Measurements from ENCODE around the gene NFX1.
"Not testable (repeated sequence)": the region's sequence is repeated elsewhere in the genome, so short reads cannot be mapped to it uniquely, and the experiment has no call there.

Gene NFX1

DNA sequence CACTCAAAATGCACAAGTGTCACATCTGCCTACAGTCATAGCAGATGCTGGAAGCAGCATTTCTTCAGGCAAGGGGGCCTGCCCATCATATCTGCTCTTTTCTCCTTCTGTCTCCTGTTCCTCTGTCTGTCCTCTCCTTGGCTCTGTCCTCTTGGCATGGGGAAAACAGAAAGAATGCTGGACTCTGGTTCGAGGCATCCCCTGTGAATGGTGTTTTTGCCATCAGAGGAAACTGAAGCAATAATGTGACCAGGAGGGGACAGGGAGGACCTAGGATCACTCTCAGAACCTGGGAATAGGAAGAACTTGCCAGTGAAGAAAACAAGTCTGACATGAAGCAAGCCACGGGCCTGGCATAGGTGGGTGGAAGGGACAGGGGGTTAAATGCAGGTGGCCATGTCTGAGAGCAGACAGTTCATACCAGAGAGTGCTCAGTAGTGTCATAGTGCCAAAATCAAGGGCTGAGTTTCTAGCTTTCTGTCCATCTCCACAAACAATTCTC, 76.7 kb downstream of the NFX1 start:
- DNase-seq: no peak

DNA sequence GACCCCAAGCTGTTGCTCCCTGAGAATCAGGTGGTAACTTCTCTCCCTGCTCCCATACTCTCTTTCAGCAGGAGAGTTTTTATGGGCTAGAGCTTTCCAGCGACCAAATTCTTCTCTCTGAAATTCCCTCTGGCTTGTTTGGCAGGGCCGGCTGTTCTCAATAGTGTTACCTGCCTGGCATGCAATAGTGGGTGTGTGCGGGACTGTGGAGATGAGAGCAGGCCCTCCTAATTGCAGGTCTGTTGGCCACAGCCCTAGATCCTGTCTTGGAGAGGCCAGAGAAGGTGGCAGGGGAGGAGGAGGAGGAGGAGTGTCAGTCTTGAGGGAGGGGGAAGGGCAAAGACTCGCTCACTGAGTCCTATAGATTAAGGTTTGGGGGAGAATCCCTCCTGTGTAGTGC, 82.6 kb downstream of the NFX1 start:
- DNase-seq: no peak

DNA sequence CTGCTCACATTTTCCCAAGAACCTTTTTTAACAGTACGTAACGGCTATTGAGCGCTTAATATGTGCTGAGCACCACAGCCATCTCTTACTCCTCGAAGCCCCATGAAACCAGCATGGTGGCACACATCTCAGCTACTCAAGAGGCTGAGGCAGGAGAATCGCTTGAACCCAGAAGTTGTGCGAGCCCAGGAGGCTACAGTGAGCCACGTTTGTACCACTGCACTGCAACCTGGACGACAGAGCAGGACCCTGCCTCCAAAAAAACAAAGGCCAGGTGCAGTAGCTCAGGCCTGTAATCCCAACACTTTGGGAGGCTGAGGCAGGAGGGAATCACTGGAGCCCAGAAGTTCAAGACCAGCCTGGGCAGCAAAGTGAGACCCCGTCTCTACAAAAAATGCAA, 83.9 kb downstream of the NFX1 start:
- no peak for DNase-seq

DNA sequence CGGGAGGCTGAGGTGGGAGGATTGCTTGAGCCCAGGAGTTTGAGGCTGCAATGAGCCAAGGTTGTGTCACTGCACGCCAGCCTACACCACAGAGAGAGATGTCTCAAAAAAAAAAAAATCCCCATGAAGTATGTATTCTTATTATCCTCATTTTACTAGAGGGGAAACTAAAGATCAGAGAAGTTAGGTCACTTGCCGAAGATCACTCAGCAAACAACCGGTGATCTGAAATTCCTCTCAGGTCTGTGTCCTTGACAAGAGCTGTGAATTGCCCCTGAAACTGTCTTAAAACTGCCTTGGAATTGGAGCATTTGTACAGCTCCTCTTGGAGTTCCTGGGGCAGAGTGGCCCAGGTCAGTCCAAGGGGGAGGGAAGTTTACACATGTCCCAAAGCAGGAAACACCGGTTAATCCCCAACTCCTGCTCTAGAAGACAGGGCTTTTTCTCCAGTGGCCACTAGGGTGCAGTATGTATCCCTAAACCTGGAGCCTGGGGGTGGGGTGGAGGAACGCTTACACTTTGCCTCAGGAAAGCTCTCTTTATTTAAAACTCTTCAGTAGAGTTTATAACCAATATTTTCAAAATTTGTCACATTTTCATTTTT, 84.4 kb downstream of the NFX1 start:
- DNase-seq: peak; percentile 45

DNA sequence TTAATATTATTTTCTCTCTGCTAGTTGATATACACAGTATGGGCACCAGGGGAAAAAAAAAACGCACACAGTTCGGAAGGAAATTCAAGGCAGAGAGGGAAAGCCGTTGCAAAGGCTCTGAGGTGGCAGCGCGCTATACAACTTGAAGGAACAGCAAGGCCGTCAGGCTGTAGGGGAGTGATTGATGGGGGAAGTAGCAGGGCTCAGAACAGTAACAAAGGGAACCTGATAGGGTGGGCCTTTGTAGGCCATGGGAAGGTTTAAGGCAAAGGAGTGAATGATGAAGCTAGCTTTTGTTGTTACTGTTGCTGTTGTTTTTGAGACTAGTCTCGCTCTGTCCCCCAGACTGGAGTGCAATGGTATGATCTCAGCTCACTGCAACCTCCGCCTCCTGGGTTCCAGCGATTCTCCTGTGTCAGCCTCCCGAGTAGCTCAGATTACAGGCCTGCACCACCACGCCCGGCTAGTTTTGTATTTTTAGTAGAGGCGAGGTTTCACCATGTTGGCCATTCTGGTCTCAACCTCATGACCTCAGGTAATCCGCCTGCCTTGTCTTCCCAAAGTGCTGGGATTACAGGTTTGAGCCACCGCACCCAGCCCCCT, 85.0 kb downstream of the NFX1 start:
- DNase-seq: no peak

DNA sequence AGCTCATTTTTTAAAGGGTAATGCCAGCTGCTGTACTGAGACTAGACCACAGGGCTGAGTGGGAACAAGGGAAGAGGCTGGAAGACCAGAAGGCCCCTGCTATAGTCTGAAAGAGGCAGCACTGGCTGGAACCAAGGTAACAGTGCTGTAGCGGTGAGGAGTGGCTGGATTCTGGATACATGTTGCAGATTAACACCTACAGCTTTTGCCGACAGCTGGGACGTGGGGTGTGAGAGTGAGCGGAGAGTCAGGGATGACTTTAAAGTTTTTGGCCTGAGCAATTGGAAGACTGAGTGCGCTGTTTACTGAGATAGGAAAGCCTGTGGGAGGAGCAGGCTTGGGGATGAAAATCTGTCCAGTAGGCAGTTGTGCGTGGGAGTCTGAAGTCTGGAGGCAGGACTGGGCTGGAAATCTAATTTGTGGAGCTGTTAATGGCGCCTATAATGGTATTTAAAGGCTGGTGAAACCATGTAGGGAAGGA, 85.6 kb downstream of the NFX1 start:
- DNase-seq: no peak

DNA sequence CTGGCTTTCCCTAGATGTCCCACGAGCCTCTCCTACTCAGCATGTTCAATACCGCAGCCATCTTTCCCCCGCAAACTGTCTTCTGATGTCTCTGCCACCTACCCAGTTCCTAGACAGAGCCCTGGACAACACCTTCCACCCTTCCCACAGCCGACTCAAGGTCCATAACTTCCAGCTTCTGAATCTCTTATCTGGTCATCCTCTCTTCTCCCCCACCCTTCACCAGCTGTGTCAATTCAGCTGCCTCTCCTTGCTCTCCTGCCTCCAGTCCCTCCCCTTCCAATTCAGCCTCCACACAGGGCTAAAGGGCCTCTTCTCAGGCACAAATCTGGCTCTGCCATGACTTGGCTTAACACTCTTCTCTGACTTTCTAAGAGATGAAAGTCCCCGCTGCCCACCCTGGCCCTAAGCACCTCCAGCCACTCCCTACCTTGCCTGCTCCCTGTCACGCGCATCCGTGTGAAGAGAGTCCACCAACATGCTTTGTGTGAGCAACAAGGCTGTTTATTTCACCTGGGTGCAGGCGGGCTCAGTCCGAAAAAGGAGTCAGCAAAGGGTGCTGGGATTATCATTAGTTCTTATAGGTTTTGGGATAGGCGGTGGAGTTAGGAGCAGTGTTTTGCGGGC, 86.9 kb downstream of the NFX1 start:
- DNase-seq: no peak

DNA sequence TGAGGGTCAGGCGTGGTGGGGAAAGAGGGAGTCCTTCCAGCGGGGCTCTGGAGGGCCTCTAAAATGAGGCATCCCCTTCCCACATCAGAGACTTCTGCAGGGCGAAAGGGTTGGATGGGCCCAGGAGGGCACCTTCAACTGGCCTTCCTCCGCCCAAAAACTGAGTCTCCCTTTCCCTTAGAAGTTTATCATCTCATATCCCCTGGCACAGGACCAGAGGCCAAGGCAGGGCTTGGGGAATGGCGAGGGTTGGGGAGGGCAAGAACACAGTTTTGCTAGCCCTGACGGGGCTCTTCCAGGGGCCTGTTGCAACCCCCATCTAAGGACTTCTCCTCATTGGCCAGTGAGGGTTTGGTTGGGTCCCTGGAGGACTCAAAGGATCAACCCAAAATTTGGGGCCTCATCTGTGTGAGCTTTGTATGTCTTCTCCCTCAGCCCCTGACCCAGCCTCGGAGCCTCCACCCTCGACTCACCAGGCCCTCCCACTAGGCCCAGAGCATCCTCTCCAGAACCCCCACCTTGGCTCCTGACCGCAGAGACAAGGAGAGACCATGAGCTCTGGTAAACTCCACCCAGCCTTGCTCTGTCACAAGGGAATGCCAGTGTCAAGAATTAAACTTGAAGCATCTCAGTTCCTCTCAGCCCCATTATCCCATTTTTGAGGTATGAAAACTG, 87.9 kb downstream of the NFX1 start:
- DNase-seq: no peak

DNA sequence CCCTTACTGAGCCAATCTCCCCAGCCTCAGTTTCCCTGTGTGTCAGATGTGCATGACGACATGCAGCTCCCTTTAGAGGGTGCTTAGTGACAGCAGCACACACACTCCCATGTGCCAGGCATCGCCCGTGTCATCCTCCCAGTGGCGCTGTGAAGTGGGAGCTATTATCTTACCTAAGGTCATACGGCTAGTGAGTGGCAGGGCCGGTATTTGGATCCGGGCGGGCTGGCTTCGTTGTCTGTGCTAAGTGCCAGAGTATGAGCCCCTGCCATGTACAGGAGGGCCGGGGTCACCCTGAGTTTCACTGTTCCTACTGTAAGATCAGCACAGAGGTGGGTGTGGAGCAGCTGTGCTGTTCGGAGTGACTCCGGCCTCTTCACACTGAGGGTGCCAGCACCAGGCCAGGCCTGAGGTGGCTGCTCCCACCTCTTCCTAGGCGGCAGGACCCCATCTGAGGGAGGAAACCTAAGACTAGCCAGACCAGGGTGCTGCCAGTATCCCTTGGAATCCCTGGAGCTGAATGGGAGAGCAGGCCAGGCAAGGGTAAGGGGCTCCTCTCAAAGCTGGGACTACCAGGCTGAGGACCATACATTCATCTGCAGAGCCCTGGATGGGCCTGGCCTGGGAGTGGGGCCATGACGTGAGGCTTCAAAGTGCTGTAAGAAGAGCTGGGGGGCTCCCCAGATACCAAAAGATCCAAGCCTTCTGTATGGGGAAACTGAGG, 89.5 kb downstream of the NFX1 start:
- no peak for DNase-seq

DNA sequence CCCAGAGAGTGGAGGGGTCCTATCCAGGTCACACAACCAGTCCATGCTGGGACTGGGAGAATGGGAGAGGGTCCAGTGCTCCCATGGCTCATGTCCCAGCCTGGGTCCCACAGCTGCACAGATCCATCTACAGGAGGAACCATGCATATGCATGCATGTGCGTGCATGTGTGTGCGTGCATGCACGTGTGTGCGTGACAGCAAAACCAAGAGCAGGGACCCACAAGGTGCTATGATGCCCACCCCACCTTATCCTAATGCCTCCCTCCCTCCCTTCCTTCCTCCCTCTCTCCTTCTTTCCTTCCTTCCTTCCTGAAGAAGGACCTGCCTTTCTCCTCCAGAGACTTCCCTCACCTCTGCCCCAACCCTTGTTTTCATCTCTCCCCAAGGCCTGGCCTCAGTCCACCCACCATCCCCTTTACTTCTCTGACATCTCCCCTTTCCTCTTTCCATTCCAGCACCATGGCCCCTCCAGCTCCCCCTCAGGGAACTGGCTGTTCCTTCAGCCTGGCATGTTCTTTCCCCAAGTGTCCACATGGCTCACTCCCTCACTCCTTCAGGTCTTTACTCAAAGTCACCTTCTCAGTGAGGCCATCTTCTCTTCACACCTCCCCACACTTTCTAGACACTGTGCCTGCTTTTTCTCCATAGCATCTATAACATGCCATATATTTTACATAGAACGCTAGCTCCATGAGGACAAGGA, 90.2 kb downstream of the NFX1 start:
- DNase-seq: no peak

DNA sequence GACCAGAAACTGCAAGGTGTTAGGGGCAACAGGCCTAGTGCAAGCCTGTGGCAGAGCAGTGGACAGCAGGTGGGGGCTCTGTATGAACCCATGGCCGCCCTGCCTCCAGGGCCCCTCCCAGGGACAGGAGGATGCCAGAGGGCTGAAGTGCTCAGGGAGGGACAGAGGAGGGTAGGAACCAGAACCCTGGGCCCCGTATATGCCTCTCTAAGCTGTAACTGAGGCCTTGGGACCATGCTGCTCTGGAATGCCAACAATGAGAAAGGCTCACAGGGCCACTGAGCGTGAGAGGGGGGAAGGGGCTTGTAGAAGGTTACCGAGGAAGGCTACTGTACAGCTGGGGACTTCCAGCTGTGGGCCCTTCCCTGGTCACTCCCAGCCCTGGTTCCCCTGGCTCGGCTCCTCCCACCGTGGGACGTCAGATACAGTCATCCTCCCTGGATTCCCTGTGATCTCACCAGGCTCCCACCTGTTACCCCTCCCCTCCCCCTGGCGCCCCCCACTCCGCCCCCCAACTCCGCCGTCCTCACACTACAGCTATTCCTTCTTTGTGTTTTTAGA, 91.0 kb downstream of the NFX1 start:
- no peak for DNase-seq

DNA sequence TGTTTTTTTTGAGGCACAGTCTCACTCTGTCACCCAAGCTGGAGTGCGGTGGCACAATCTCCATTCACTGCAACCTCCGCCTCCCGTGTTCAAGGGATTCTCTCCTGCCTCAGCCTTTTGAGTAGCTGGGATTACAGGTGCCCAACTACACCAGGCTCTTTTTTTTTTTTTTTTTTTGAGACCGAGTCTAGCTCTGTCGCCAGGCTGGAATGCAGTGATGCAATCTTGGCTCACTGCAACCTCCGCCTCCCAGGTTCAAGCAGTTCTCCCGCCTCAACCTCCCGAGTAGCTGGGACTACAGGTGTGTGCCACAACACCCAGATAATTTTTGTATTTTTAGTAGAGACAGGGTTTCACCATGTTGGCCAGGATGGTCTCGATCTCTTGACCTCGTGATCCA, 92.1 kb downstream of the NFX1 start:
- DNase-seq: not testable (repeated sequence)

DNA sequence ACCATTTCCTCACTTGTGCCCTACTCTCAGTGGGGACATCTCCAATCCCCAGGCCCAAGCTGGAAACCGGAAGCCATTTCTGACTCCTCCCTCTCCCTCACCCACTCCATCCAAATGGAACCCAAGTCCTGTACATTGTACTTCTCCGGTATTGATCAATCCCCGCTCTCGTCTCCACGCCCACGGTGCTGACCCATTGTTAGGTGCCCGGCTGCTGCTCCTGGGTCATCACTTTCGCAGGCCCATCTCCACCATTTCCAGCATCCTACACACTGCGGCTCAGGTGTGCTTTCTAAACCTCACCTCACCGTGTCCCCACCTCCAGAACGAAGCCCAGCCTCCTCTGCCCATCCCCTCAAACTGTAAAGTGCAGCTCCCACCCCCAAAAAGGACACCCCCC, 93.1 kb downstream of the NFX1 start:
- DNase-seq: not testable (repeated sequence)

DNA sequence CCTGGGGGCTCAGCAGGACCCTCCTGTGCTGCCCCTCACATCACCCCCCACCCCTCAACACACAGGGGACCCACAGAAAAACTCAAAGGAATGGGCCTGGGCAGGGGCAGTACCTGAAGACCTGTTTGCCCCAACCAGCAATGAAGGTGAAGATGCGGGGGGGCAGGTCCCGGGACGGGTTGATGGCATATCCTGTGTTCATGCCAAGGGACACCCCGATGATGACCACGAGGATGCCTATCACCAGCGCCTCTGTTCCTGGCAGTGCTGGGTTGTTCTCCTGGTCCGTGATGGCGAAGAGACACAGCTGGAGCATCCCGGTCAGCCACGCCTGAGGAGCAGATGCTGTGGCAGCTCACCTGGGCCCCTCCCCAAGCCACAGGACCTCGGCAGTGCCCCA, 95.2 kb downstream of the NFX1 start:
- not testable (repeated sequence) for DNase-seq

DNA sequence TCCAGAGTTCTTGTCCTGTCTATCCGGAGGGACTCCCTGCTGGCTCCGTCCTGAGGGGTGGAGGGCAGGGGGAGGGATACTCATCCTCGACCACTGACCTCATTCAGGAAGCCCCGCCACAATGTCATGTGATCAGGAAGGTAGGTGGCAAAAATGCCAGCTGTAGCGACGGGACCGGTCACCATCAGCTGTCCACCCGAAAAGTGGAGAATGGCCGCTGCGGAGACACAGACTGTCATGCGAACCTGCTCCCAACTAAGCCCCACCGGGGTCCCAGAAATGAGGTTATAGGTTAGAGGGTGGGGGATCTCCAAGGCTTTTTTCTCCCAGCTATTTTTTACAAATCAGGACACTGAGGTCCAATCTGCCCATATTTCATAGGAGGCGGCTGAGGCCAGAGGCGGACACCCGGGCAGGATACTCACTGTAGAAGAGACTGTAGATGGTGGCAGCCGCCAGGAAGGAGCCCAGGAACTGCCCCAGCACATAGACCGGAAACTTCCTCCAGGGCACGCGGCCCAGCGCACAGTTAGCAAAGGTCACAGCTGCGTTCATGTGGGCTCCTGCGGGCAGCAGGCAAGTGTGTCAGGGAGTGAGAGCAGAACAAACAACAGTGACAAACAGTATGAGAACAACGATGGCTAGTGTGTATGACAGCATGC, 95.8 kb downstream of the NFX1 start:
- not testable (repeated sequence) for DNase-seq

DNA sequence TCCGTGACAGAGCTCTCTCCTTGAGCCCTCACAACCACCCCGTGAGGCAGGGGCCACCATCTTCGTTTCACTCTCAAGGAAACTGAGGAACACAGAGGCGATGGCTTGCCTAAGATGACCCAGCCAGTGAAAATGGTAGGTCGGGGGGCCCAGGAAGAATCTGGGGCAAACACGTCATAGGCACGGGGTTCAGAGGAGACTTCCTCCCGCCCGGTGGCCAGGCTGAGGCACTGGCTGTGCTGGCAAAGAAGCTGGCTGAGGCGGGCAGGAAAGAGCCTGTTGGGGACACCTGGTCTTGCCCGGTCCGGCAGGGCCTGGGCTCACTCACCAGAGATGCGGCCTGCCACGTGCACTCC, 96.3 kb downstream of the NFX1 start:
- not testable (repeated sequence) for DNase-seq

DNA sequence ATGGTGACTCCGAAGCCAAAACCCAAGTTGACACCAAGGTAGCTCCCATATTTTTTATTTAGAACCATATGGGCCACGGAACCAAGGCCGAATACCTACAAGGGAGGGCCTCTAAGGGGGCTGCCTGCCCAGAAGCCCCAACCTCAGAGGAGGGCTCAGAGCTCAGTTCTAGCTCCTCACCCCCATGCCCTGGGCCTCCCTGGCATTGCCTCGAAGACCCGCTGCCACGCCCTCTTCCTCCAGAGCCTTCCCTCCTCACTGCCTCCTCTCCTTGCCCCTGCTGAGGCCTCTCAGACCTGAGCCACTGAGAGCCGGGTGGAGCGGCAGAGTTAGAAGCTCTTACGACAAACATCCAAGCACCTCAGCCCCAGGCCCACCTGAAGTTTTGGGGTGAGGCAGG, 96.7 kb downstream of the NFX1 start:
- DNase-seq: not testable (repeated sequence)

DNA sequence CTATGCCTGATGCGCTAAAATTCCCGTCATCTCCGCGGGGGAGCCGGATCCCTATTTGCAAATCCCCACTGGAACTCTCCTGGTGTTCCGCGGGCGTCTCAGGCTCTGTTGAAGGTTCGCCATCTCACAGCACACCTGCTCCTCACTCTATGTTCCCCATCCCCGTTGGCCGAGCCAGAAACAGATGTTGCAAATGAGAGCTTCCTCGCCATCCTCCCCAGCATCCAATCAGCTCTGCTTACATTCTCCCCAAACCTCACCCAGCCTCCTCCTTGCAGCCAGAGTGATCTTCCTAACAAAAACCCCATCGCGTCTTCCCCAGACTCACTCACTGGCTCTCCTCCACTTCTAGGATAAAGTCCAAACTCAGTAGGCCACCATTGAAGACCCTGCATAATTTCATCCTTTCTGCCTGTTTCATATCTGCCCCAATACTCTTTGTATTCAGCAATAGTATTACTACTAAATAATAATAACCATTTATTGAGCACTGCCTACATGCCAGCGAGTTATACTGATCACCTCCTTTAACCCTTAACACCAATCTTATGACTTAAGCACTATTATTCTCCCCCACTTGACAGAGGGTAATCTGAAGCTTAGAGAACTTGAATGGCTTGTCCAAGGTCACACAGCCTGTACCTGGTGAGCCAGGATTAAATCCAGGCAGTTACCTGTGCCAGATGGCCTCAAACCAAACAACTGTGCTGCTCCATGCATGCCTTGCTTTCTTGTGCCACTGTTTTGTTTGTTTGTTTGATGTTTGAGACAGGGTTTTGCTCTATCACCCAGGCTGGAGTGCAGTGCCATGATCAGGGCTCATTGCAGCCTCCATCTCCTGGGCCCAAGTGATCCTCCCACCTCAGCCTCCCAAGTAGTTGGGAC, 98.0 kb downstream of the NFX1 start:
- no peak for DNase-seq

DNA sequence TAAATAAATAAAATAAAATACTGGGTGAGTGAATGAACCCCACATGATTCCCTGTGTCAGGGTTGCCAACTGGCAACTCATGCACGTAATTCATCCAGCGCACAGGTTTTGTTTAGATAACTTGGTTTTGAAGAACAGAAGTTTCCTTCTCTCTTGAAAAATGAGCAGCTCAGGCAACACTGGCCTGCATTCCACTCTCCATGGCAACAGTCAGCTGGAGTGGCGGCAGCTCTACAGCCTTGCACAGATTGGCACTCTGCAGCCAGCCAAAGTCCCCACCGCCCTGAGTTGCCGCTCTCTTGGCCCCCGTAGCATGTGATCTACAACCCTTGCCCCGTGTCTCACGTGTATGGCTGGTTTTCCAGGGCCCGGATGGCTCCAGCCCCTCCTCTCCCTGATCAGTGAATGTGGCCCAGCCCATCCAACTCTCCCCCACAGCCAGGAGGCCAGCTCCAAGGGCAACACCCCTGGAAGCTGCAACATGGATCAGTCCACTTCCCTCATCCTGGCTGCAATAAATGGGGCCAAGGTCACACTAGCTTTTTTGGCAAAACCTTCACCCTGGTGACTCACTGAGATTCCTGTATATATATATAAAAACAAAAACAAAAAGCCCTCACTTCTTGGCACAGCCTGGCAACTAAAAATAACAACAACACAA, 100.9 kb downstream of the NFX1 start:
- not testable (repeated sequence) for DNase-seq

DNA sequence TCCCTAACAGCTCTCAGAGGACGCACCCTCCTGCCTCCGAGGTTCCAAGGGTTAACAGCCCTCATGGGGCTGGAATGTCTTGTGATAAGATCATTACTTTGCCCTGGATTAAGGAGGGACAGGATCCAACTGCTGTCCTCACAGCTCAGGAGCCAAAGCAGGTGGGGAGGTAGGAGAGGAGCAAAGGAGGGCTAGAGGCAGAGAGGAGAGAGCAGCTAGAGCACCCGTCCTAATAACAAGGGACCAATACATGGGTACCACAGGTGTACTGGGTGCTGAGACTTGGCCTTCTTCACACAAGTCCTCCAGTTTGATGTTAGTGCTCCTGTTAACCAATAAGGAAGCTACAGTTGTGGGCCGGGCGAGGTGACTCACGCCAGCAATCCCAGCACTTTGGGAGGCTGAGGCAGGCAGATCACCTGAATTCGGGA, 102.3 kb downstream of the NFX1 start:
- DNase-seq: not testable (repeated sequence)
